ENCODE data around the gene FBXO48.

FBXO48 gene

GRCh38 chr2:68441179-68441993, 25.7 kb downstream of the FBXO48 start:
- peak; percentile 73 for TF ChIP-seq CTCF (IDR thresholded peaks at IDR 0.05; ENCODE audit: insufficient read depth, low read depth, low read length, missing control alignments)
- peak overlapping the region; percentile 42 for H3K4me3 ChIP-seq (ENCODE audit: low read depth, low read length)
- peak; percentile 98 for DNase-seq (ENCODE audit: low read depth)

DNA sequence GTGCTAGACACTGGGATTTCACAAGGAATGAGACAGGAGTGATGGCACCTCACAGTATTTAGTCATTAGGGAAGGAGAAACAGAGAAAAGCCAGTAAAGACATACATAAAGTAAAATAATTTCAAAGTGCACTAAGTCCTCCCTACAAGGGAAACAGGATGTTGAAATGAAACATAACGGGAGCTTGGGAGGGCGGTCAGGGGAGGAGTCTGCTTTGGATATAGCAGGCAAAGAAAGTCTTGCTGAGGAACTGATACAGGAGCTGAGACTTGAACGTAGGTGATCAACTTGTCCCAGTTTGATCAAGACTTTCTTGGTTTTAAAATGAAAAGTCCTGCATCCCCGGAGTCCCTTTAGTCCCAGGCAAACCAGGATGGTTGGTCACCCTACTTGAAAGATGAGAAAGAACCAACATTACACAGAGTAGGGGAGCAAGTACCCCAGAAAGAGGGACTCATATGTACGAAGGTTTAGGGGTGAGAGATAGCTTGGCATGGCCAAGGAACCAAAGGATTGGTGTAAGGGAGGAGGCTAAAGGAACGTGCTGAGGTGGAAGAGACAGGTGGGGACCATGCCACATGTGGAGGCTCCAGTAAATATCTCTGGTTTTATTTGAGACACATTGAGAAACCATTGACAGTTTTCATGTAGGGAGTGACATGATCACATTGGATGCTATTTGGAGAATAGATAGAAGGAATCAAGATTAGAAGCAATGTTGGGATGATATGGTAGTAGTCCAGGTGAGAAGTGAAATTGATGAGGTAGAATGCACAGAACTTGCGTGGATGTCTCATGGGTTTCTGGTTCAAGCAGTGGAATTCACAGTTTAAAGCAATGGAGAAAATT, 28.4 kb downstream of the FBXO48 start:
- H3K4me3 ChIP-seq (ENCODE audit: low read depth, low read length) = peak overlapping the region; percentile 36
- no peak for TF ChIP-seq CTCF (IDR thresholded peaks at IDR 0.05; ENCODE audit: insufficient read depth, low read depth, low read length, missing control alignments)
- DNase-seq (ENCODE audit: low read depth) = peak; percentile 86

- no peak for TF ChIP-seq CTCF (IDR thresholded peaks at IDR 0.05; ENCODE audit: insufficient read depth, low read depth, low read length, missing control alignments)
- no peak overlapping the region for H3K4me3 ChIP-seq (ENCODE audit: low read depth, low read length)
- no peak for DNase-seq (ENCODE audit: low read depth)
Observed at GRCh38 chr2:68436270-68436669, 30.8 kb downstream of the FBXO48 start.

GRCh38 chr2:68435615-68436014, 31.5 kb downstream of the FBXO48 start:
- H3K4me3 ChIP-seq (ENCODE audit: low read depth, low read length) = no peak overlapping the region
- no peak for TF ChIP-seq CTCF (IDR thresholded peaks at IDR 0.05; ENCODE audit: insufficient read depth, low read depth, low read length, missing control alignments)
- no peak for DNase-seq (ENCODE audit: low read depth)

GRCh38 chr2:68434981-68435380, 32.1 kb downstream of the FBXO48 start:
- DNase-seq (ENCODE audit: low read depth) = no peak
- H3K4me3 ChIP-seq (ENCODE audit: low read depth, low read length) = no peak overlapping the region
- no peak for TF ChIP-seq CTCF (IDR thresholded peaks at IDR 0.05; ENCODE audit: insufficient read depth, low read depth, low read length, missing control alignments)

GRCh38 chr2:68432696-68433658, 34.1 kb downstream of the FBXO48 start:
- no peak for DNase-seq (ENCODE audit: low read depth)
- TF ChIP-seq CTCF (IDR thresholded peaks at IDR 0.05; ENCODE audit: insufficient read depth, low read depth, low read length, missing control alignments) = no peak
- no peak overlapping the region for H3K4me3 ChIP-seq (ENCODE audit: low read depth, low read length)

Measured in GM12865 (cell line).